ENCODE results near the gene THSD4. TPM values are rescaled to one million over a fixed set of nuclear protein-coding genes. Genes with fewer than 3 reads are reported as not detected.

The THSD4 gene
- total and polyA plus RNA-seq, 9 of the 15 experiments (the other 6 are each of a cell fraction or from before 2014, with no cell fraction given) = 0.04 TPM; not detected in 5

- Histone ChIP-seq H3K4me1 (replicated peaks in 1 of 2; ENCODE audit: control insufficient read depth in 2 of 2, insufficient read depth in 2 of 2, low read length in 2 of 2) (no peaks in the 10 kb centered on the region), H3K9ac (ENCODE audit: insufficient read depth in 1 of 2, low read depth in 2 of 2, low read length in 2 of 2) (no peak overlapping the region), H2AFZ (ENCODE audit: low read depth, low read length) (no peak overlapping the region), H3K27me3 (ENCODE audit: control insufficient read depth in 2 of 2, insufficient read depth in 2 of 2, low read length in 2 of 2) (peaks cover 14 to 21% of the 10 kb centered on the region in 2 experiments; a peak in 4 of 5 replicates), H3K27ac (ENCODE audit: extremely low read depth, low read depth, low read length) (no peak overlapping the region), H3K9me1 (ENCODE audit: control insufficient read depth, insufficient read depth, low read length) (no peaks in the 10 kb centered on the region), H4K20me1 (replicated peaks; ENCODE audit: control insufficient read depth, insufficient read depth, low read length) (no peaks in the 10 kb centered on the region), H3K4me3 (no peak overlapping the region), H3K79me2 (ENCODE audit: control insufficient read depth, insufficient read depth, low read length) (no peaks in the 10 kb centered on the region), H3K4me2 (ENCODE audit: insufficient read depth, low read length) (no peak overlapping the region), H3K9me3 (replicated peaks; ENCODE audit: control insufficient read depth, insufficient read depth, low read depth, low read length) (no peaks in the 10 kb centered on the region), H3K36me3 (ENCODE audit: control insufficient read depth, insufficient read depth, low read length) (no peaks in the 10 kb centered on the region)
- FAIRE-seq (no peak), ATAC-seq (no peak), DNase-seq (ENCODE audit: extremely low read depth in 1 of 4, low spot score in 3 of 4) (no peak)
- no TSS peak for BruUV-seq (replicated peaks)
- in situ Hi-C loops (cut with MboI) = loop anchor here (25.0 kb wide), 1 partner anchor 777 kb away; no protein-coding TSS in a partner anchor
- ChIA-PET CTCF (ENCODE audit: low intra/inter-chr PET ratio) (no interaction called here), POLR2A (interaction anchor here (0.5 kb wide), 1 partner anchor 191 kb away, joined by 3 read pairs; no protein-coding TSS in a partner anchor)
- no peak for TF ChIP-seq CGGBP1 (CRISPR knock-in tag; IDR thresholded peaks at IDR 0.05)
- intact Hi-C loops (cut with micrococcal nuclease) = no loop called here
- 0% methylated on average over 1 of the region's 1 CpG for WGBS (ENCODE audit: insufficient coverage, low coverage, missing lambda C conversion rate)
These were observed 624.1 kb downstream of the THSD4 start for GRCh38 chr15:71739355-71739754.

DNA sequence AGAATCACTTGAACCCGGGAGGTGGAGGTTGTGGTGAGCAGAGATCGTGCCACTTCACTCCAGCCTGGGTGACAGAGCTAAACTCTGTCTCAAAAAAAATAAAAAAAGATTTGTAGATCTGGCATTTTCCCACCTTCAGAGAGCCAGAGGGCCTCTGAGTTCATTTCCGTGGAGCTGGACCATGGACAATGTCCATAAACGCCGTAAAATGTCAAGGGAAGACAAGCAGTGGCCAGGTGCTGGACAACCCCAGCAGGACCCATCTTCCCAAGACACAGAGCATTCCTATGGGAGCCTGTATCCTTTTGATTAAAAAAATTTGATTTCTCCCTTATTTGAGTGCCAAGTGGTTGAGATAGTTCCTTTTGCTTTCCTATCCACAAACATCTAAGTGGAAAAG lies 627.7 kb downstream of the THSD4 start:
- Histone ChIP-seq H3K27ac (ENCODE audit: extremely low read depth, low read depth, low read length) (no peak overlapping the region), H3K79me2 (ENCODE audit: control insufficient read depth, insufficient read depth, low read length) (no peaks in the 10 kb centered on the region), H3K27me3 (ENCODE audit: control insufficient read depth in 2 of 2, insufficient read depth in 2 of 2, low read length in 2 of 2) (peaks cover 13 to 32% of the 10 kb centered on the region in 2 experiments; a peak in 4 of 5 replicates), H3K4me2 (ENCODE audit: insufficient read depth, low read length) (no peak overlapping the region), H4K20me1 (replicated peaks; ENCODE audit: control insufficient read depth, insufficient read depth, low read length) (no peaks in the 10 kb centered on the region), H3K9ac (ENCODE audit: insufficient read depth in 1 of 2, low read depth in 2 of 2, low read length in 2 of 2) (no peak overlapping the region), H3K4me1 (replicated peaks in 1 of 2; ENCODE audit: control insufficient read depth in 2 of 2, insufficient read depth in 2 of 2, low read length in 2 of 2) (no peaks in the 10 kb centered on the region), H2AFZ (ENCODE audit: low read depth, low read length) (no peak overlapping the region), H3K36me3 (ENCODE audit: control insufficient read depth, insufficient read depth, low read length) (no peaks in the 10 kb centered on the region), H3K9me3 (replicated peaks; ENCODE audit: control insufficient read depth, insufficient read depth, low read depth, low read length) (no peaks in the 10 kb centered on the region), H3K9me1 (ENCODE audit: control insufficient read depth, insufficient read depth, low read length) (no peaks in the 10 kb centered on the region), H3K4me3 (no peak overlapping the region)
- no peak for ATAC-seq
- 0% methylated on average over 5 of the region's 5 CpGs for WGBS (ENCODE audit: insufficient coverage, low coverage, missing lambda C conversion rate)
- no TSS peak for BruUV-seq (replicated peaks)
- ChIA-PET CTCF (ENCODE audit: low intra/inter-chr PET ratio) (interaction anchor here (2.1 to 3.6 kb wide), 2 partner anchors 58 to 413 kb away, joined by 17 to 23 read pairs; no protein-coding TSS in a partner anchor), POLR2A (no interaction called here)
- in situ Hi-C loops (cut with MboI) (loop anchor here (5.0 to 25.0 kb wide), 2 partner anchors 404 to 781 kb away; no protein-coding TSS in a partner anchor), intact Hi-C loops (cut with micrococcal nuclease) (no loop called here)
- no peak for DNase-seq (ENCODE audit: extremely low read depth in 1 of 4, low spot score in 3 of 4)
- FAIRE-seq = no peak
- TF ChIP-seq, protein P1, sequence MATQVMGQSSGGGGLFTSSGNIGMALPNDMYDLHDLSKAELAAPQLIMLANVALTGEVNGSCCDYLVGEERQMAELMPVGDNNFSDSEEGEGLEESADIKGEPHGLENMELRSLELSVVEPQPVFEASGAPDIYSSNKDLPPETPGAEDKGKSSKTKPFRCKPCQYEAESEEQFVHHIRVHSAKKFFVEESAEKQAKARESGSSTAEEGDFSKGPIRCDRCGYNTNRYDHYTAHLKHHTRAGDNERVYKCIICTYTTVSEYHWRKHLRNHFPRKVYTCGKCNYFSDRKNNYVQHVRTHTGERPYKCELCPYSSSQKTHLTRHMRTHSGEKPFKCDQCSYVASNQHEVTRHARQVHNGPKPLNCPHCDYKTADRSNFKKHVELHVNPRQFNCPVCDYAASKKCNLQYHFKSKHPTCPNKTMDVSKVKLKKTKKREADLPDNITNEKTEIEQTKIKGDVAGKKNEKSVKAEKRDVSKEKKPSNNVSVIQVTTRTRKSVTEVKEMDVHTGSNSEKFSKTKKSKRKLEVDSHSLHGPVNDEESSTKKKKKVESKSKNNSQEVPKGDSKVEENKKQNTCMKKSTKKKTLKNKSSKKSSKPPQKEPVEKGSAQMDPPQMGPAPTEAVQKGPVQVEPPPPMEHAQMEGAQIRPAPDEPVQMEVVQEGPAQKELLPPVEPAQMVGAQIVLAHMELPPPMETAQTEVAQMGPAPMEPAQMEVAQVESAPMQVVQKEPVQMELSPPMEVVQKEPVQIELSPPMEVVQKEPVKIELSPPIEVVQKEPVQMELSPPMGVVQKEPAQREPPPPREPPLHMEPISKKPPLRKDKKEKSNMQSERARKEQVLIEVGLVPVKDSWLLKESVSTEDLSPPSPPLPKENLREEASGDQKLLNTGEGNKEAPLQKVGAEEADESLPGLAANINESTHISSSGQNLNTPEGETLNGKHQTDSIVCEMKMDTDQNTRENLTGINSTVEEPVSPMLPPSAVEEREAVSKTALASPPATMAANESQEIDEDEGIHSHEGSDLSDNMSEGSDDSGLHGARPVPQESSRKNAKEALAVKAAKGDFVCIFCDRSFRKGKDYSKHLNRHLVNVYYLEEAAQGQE (IDR thresholded peaks at IDR 0.05; ENCODE audit: borderline replicate concordance) = no peak
- TF ChIP-seq, protein P1 (CRISPR knock-in tag; IDR thresholded peaks at IDR 0.05; ENCODE audit: low read depth) = no peak
- TF ChIP-seq POU5F1 (IDR thresholded peaks at IDR 0.05; ENCODE audit: borderline replicate concordance, low read depth, low read length, partially characterized antibody) (no peak), STAT5B (CRISPR knock-in tag; IDR thresholded peaks at IDR 0.05) (no peak), PRPF4 (IDR thresholded peaks at IDR 0.05; ENCODE audit: insufficient read depth, low read depth, low read length, poor library complexity, severe bottlenecking) (no peak), CHCHD3 (CRISPR knock-in tag; IDR thresholded peaks at IDR 0.05) (no peak), MTA2 (IDR thresholded peaks at IDR 0.05; ENCODE audit: low read depth) (no peak)
